H1 (cell line): ENCODE data around the gene KLHDC10. TPM values are rescaled to one million over a fixed set of nuclear protein-coding genes. Genes with fewer than 3 reads are reported as not detected.

Experiments
- CTCF ChIA-PET: fragments of 300-600 bp; sonication (Branson Sonifier 250); formaldehyde crosslinking; loops from one replicate; lab custom pipeline; 2021; ENCODE audit not compliant: partially characterized antibody; lab: Charles Lee
- POLR2A ChIA-PET: fragments of 300-600 bp; sonication (Branson Sonifier 250); formaldehyde crosslinking; loops from one replicate; lab custom pipeline; 2021; ENCODE audit warnings: inconsistent platforms; ENCODE audit not compliant: partially characterized antibody; lab: Charles Lee
- DNase-seq, 2 experiments: peaks; one replicate each; pipeline versions ENCODE4 v3.0.0 to v3.0.0-alpha.2; 2010 to 2022; ENCODE audit warnings: low spot score in 2 of 2, low read depth in 1 of 2, mixed read lengths in 1 of 2
- FAIRE-seq: peaks from 2 replicates; lab custom pipeline; 2011; peaks lifted over from hg19 to GRCh38; lab: Jason Lieb, UNC
- H2AFZ ChIP-seq: 2 replicates; pipeline ENCODE4 v1.8.1; 2012; ENCODE audit warnings: low read length, inconsistent platforms
- H2AK5ac ChIP-seq: 2 replicates; pipeline ENCODE4 v1.6.1; 2013; ENCODE audit warnings: low read depth, low read length
- H2BK120ac ChIP-seq: replicated peaks from 2 replicates; pipeline ENCODE3; 2013; ENCODE audit warnings: low read depth, low read length, inconsistent platforms
- H2BK12ac ChIP-seq: 2 replicates; pipeline ENCODE4 v1.6.1; 2013; ENCODE audit warnings: low read depth, low read length
- H2BK15ac ChIP-seq: 2 replicates; pipeline ENCODE4 v1.6.1; 2013; ENCODE audit warnings: low read length
- H2BK20ac ChIP-seq: 2 replicates; pipeline ENCODE4 v1.6.1; 2013; ENCODE audit warnings: low read length
- H2BK5ac ChIP-seq: 2 replicates; pipeline ENCODE4 v1.6.1; 2013; ENCODE audit warnings: low read depth, low read length
- H3K14ac ChIP-seq: 2 replicates; pipeline ENCODE4 v1.6.1; 2013; ENCODE audit warnings: inconsistent platforms; ENCODE audit not compliant: insufficient read length
- H3K18ac ChIP-seq: 2 replicates; pipeline ENCODE4 v1.6.1; 2013; ENCODE audit warnings: low read length; ENCODE audit errors: extremely low read depth
- H3K23ac ChIP-seq: 2 replicates; pipeline ENCODE4 v1.6.1; 2013; ENCODE audit warnings: inconsistent platforms; ENCODE audit not compliant: insufficient read length
- H3K23me2 ChIP-seq: 2 replicates; pipeline ENCODE4 v1.6.1; 2013; ENCODE audit warnings: low read depth, low read length
- H3K27ac ChIP-seq: 2 replicates; pipeline ENCODE4 v1.6.1; 2011; ENCODE audit warnings: low read depth, low read length, inconsistent platforms
- H3K27me3 ChIP-seq, 4 experiments: replicated peaks in 1 of 4; 1 replicate in 1 of 4; 2 replicates in 3 of 4; pipeline versions ENCODE4 v1.6.1 to v1.8.1; 2011 to 2013; ENCODE audit warnings: low read length in 3 of 4, mild to moderate bottlenecking in 3 of 4, inconsistent platforms in 2 of 4, mixed read lengths in 2 of 4, moderate library complexity in 1 of 4; ENCODE audit not compliant: control insufficient read depth in 3 of 4, insufficient read depth in 3 of 4; ENCODE audit errors: extremely low read depth in 1 of 4
- H3K36me3 ChIP-seq, 4 experiments: 2 replicates each; pipeline versions ENCODE4 v1.6.1 to v1.8.1; 2011 to 2013; ENCODE audit warnings: mild to moderate bottlenecking in 4 of 4, low read length in 3 of 4, moderate library complexity in 2 of 4, control low read depth in 1 of 4, inconsistent platforms in 1 of 4; ENCODE audit not compliant: insufficient read depth in 4 of 4, control insufficient read depth in 2 of 4
- H3K4ac ChIP-seq: replicated peaks from 2 replicates; pipeline ENCODE3; 2013; ENCODE audit warnings: low read length, low read depth, mixed read lengths, inconsistent platforms; ENCODE audit not compliant: insufficient read length
- H3K4me1 ChIP-seq, 4 experiments: replicated peaks in 1 of 4; 1 replicate in 1 of 4; 2 replicates in 3 of 4; pipeline versions ENCODE4 v1.6.1 to v1.8.1; 2011 to 2013; ENCODE audit warnings: low read length in 3 of 4, inconsistent platforms in 2 of 4, mixed read lengths in 1 of 4; ENCODE audit not compliant: insufficient read depth in 4 of 4, control insufficient read depth in 3 of 4
- H3K4me2 ChIP-seq, 2 experiments: 2 replicates each; pipeline versions ENCODE4 v1.6.1 to v1.8.1; 2011 to 2013; ENCODE audit warnings: low read depth in 2 of 2, low read length in 2 of 2, control low read depth in 1 of 2, inconsistent platforms in 1 of 2, mild to moderate bottlenecking in 1 of 2; ENCODE audit not compliant: insufficient read depth in 1 of 2
- H3K4me3 ChIP-seq, 4 experiments: fragments of 200-600, 300-600 bp in 1 of 4; sonication (generic), shearing (Covaris generic), sonication (Bioruptor Twin) in 1 of 4; 2 replicates each; pipeline versions ENCODE4 v1.5.1 to v1.8.1; 2011 to 2016; ENCODE audit warnings: low read length in 4 of 4, low read depth in 3 of 4, control low read depth in 2 of 4, inconsistent platforms in 2 of 4, mild to moderate bottlenecking in 2 of 4, mixed read lengths in 1 of 4, moderate library complexity in 1 of 4; ENCODE audit not compliant: insufficient read depth in 2 of 4; ENCODE audit errors: extremely low read depth in 1 of 4
- H3K56ac ChIP-seq: replicated peaks from 2 replicates; pipeline ENCODE3; 2013; ENCODE audit warnings: low read depth, mild to moderate bottlenecking, mixed read lengths, low read length, inconsistent platforms; ENCODE audit not compliant: insufficient read length
- H3K79me1 ChIP-seq: 2 replicates; pipeline ENCODE4 v1.6.1; 2013; ENCODE audit warnings: low read depth, low read length, control low read depth
- H3K79me2 ChIP-seq, 2 experiments: 2 replicates each; pipeline versions ENCODE4 v1.6.1 to v1.8.1; 2012 to 2013; ENCODE audit warnings: low read length in 2 of 2, mild to moderate bottlenecking in 2 of 2, inconsistent platforms in 1 of 2; ENCODE audit not compliant: insufficient read depth in 2 of 2, control insufficient read depth in 1 of 2
- H3K9ac ChIP-seq, 4 experiments: replicated peaks in 1 of 4; 1 replicate in 1 of 4; 2 replicates in 3 of 4; pipeline versions ENCODE4 v1.6.1 to v1.8.1; 2011 to 2013; ENCODE audit warnings: low read depth in 3 of 4, low read length in 3 of 4, control low read depth in 2 of 4, mild to moderate bottlenecking in 2 of 4, moderate library complexity in 2 of 4, inconsistent platforms in 1 of 4; ENCODE audit errors: extremely low read depth in 1 of 4
- H3K9me3 ChIP-seq, 2 experiments: 2 replicates each; pipeline versions ENCODE4 v1.6.1 to v1.8.1; 2012 to 2013; ENCODE audit warnings: mild to moderate bottlenecking in 2 of 2, moderate library complexity in 2 of 2, control low read depth in 1 of 2, inconsistent platforms in 1 of 2, low read depth in 1 of 2, low read length in 1 of 2, mixed read lengths in 1 of 2; ENCODE audit not compliant: insufficient read depth in 2 of 2
- H4K20me1 ChIP-seq, 2 experiments: replicated peaks in 1 of 2; 2 replicates each; pipeline versions ENCODE3 to v1.8.1; 2011 to 2013; ENCODE audit warnings: inconsistent platforms in 2 of 2, low read length in 2 of 2, mild to moderate bottlenecking in 1 of 2; ENCODE audit not compliant: insufficient read depth in 2 of 2, control insufficient read depth in 1 of 2
- H4K5ac ChIP-seq: 2 replicates; pipeline ENCODE4 v1.6.1; 2013; ENCODE audit warnings: low read length, low read depth, mixed read lengths, inconsistent platforms; ENCODE audit not compliant: insufficient read length
- H4K8ac ChIP-seq: 2 replicates; pipeline ENCODE4 v1.8.0; 2013; ENCODE audit warnings: mild to moderate bottlenecking, moderate library complexity, low read length, inconsistent platforms; ENCODE audit not compliant: insufficient read depth; ENCODE audit errors: extremely low read depth
- H4K91ac ChIP-seq: replicated peaks from 2 replicates; pipeline ENCODE3; 2013; ENCODE audit warnings: low read length, mixed read lengths, inconsistent platforms; ENCODE audit not compliant: insufficient read length
- ASH2L ChIP-seq: fragments of 200-600, 300-600 bp; sonication (generic); IDR thresholded peaks from one replicate; pipeline ENCODE4 v1.7.1; 2017; ENCODE audit warnings: low read length
- CTCF ChIP-seq, 3 experiments: IDR thresholded peaks; 1 replicate in 2 of 3; 2 replicates in 1 of 3; pipeline versions ENCODE4 v1.5.1 to v1.6.1; 2011; ENCODE audit warnings: low read length in 3 of 3, mild to moderate bottlenecking in 3 of 3, inconsistent platforms in 2 of 3, low read depth in 1 of 3, moderate library complexity in 1 of 3; ENCODE audit not compliant: insufficient read depth in 1 of 3; ENCODE audit errors: control extremely low read depth in 1 of 3
- KDM5A ChIP-seq: fragments of 200-600 bp; IDR thresholded peaks from 2 replicates; pipeline ENCODE4 v1.7.1; 2012; ENCODE audit warnings: mild to moderate bottlenecking, low read length, inconsistent platforms, mixed read lengths
- MAX ChIP-seq: IDR thresholded peaks from 2 replicates; pipeline ENCODE4 v1.6.1; 2012; ENCODE audit warnings: inconsistent platforms
- NANOG ChIP-seq: IDR thresholded peaks from 2 replicates; pipeline ENCODE4 v1.6.1; 2011; ENCODE audit warnings: low read length, low read depth, mild to moderate bottlenecking, inconsistent platforms; ENCODE audit not compliant: insufficient read depth, poor library complexity, severe bottlenecking
- NRF1 ChIP-seq: IDR thresholded peaks from 2 replicates; pipeline ENCODE4 v1.6.1; 2011; ENCODE audit warnings: mild to moderate bottlenecking, low read depth, low read length, improper control_type of control experiment
- SP1 ChIP-seq: IDR thresholded peaks from 2 replicates; pipeline ENCODE4 v1.6.1; 2011; ENCODE audit warnings: low read depth, low read length
- SP2 ChIP-seq: IDR thresholded peaks from 2 replicates; pipeline ENCODE4 v1.6.1; 2012; ENCODE audit warnings: mild to moderate bottlenecking, low read length, inconsistent platforms
- WGBS, 2 experiments: shearing (Covaris generic) in 1 of 2; methylation state at CpG; one replicate each; pipeline versions ENCODE4 v1.1.6 to v1.1.7; 2013 to 2015; ENCODE audit warnings: low lambda C conversion rate in 2 of 2, mixed read lengths in 2 of 2, inconsistent platforms in 1 of 2, low coverage in 1 of 2, missing lambda C conversion rate in 1 of 2; ENCODE audit not compliant: insufficient replicate concordance in 2 of 2, insufficient coverage in 1 of 2, insufficient read length in 1 of 2; ENCODE audit errors: extremely low coverage in 1 of 2, missing lambda C conversion rate in 1 of 2; 5-methylcytosine and 5-hydroxymethylcytosine counted together
- polyA plus RNA-seq, 7 experiments: library from polyadenylated mRNA; depleted of rRNA in 3 of 7; stranded (reverse) in 5 of 7; unstranded in 2 of 7; fragments of >200 nt in 5 of 7; fragments of 200-250 nt in 2 of 7; gene quantifications; 1 replicate in 5 of 7; 2 replicates in 1 of 7; 4 replicates in 1 of 7; pipeline versions ENCODE4 v1.2.1 to v1.2.3, GENCODE V29; 2011 to 2013; ENCODE audit warnings: missing spikeins in 2 of 7, mixed read lengths in 2 of 7
- total RNA-seq: library from RNA; stranded (reverse); fragmentation: NEBNext Ultra II Directional; extraction: Animal tissue kit (Norgen Biotek cat#: 25700); gene quantifications from 2 replicates; pipeline ENCODE4 v1.2.1, GENCODE V29; 2021

The KLHDC10 gene
- total and polyA plus RNA-seq, 2 of the 8 experiments (the other 6 are each of a cell fraction or from before 2014, with no cell fraction given) = 6.6 to 14.5 TPM

- Histone ChIP-seq H3K4me1 (peaks cover 0 to 5% (median under 1%) of the 10 kb centered on the region in 4 experiments; a peak in 2 of 7 replicates), H4K5ac (no peak overlapping the region), H3K79me2 (no peaks in the 10 kb centered on the region), H3K27me3 (peaks cover 0 to 8% (median 5%) of the 10 kb centered on the region in 4 experiments; a peak in 5 of 7 replicates), H4K20me1 (peaks cover 0 to 3% of the 10 kb centered on the region in 2 experiments), H2BK15ac (no peak overlapping the region), H3K4ac (no peak overlapping the region), H3K79me1 (no peaks in the 10 kb centered on the region), H3K4me2 (no peak overlapping the region), H3K23me2 (no peaks in the 10 kb centered on the region), H4K8ac (no peak overlapping the region), H2BK12ac (no peak overlapping the region), H3K23ac (no peak overlapping the region), H3K9me3 (no peaks in the 10 kb centered on the region), H2BK5ac (no peak overlapping the region), H3K4me3 (no peak overlapping the region), H3K9ac (no peak overlapping the region), H2BK120ac (no peak overlapping the region), H4K91ac (no peak overlapping the region), H3K18ac (no peak overlapping the region), H3K14ac (no peak overlapping the region), H2AFZ (no peak overlapping the region), H2BK20ac (no peak overlapping the region), H3K56ac (no peak overlapping the region), H3K36me3 (peaks cover 0 to 4% (median 1%) of the 10 kb centered on the region in 4 experiments; a peak in 1 of 8 replicates), H2AK5ac (no peak overlapping the region), H3K27ac (no peak overlapping the region)
- CTCF ChIA-PET = interaction anchor here (0.6 to 3.0 kb wide), 4 partner anchors 14 to 790 kb away, joined by 3 to 11 read pairs (median 4); no protein-coding TSS in a partner anchor
- 96% methylated on average over 10 of the region's 10 CpGs; no CpG with 5 or more reads in 1 of the 2 experiments for WGBS, 2 experiments
- POLR2A ChIA-PET = no interaction called here
- FAIRE-seq = no peak
- DNase-seq = no peak
- TF ChIP-seq CTCF (IDR thresholded peaks at IDR 0.05; ENCODE audit: control extremely low read depth in 1 of 3, insufficient read depth in 1 of 3, low read depth in 1 of 3, low read length in 3 of 3) = no peak
- no peak for TF ChIP-seq SP1
- no peak for TF ChIP-seq NANOG
- no peak for TF ChIP-seq MAX
- TF ChIP-seq SP2 = no peak
- TF ChIP-seq KDM5A = no peak
- TF ChIP-seq NRF1 = no peak
- no peak for TF ChIP-seq ASH2L
These were observed 65.2 kb downstream of the KLHDC10 start for GRCh38 chr7:130135208-130136205.
